MCF 10A (cell line): Measurements from ENCODE around the gene ZFP1. TPM values are rescaled to one million over a fixed set of nuclear protein-coding genes. Genes with fewer than 3 reads are reported as not detected.
A peak's percentile ranks its signal among the peaks of the same experiment; 100 is the strongest.

Experiments used
- BruUV-seq: library from RNA; stranded (reverse); fragments of 400-500 nt; replicated peaks from 2 replicates; lab custom pipeline; 2021; lab: Mats Ljungman, UMichigan
- CTCF ChIA-PET: fragments of 300-600 bp; sonication (Branson Sonifier 250); formaldehyde crosslinking; extraction: SDS; loops from one replicate; lab custom pipeline; 2021; ENCODE audit warnings: antibody characterized with exemption, inconsistent platforms; lab: Yijun Ruan, JAX
- POLR2A ChIA-PET: fragments of 300-600, 350-650 bp; sonication (Branson Sonifier 250); formaldehyde crosslinking; extraction: SDS; loops from one replicate; lab custom pipeline; 2020; ENCODE audit warnings: antibody characterized with exemption, inconsistent platforms; lab: Yijun Ruan, JAX
- DNase-seq: peaks from one replicate; pipeline ENCODE4 v3.0.0-alpha.2; 2018; ENCODE audit not compliant: unreplicated experiment
- H3K27ac Mint-ChIP-seq: one replicate; pipeline ENCODE4 v1.8.0; 2022; ENCODE audit warnings: mild to moderate bottlenecking, low read depth, mixed read lengths; ENCODE audit not compliant: unreplicated experiment
- H3K27me3 Mint-ChIP-seq: one replicate; pipeline ENCODE4 v1.8.0; 2022; ENCODE audit warnings: mixed read lengths; ENCODE audit not compliant: insufficient read depth, unreplicated experiment
- H3K36me3 Mint-ChIP-seq: one replicate; pipeline ENCODE4 v1.8.0; 2022; ENCODE audit warnings: mild to moderate bottlenecking, moderate library complexity, mixed read lengths; ENCODE audit not compliant: insufficient read depth, unreplicated experiment
- H3K4me1 Mint-ChIP-seq: one replicate; pipeline ENCODE4 v1.8.0; 2022; ENCODE audit warnings: mixed read lengths; ENCODE audit not compliant: insufficient read depth, unreplicated experiment
- H3K4me3 Mint-ChIP-seq: one replicate; pipeline ENCODE4 v1.8.0; 2022; ENCODE audit warnings: mild to moderate bottlenecking, moderate library complexity, mixed read lengths; ENCODE audit not compliant: unreplicated experiment
- H3K9me3 Mint-ChIP-seq: one replicate; pipeline ENCODE4 v1.8.0; 2022; ENCODE audit warnings: mixed read lengths; ENCODE audit not compliant: unreplicated experiment
- CTCF ChIP-seq: fragments of 200-600 bp; IDR thresholded peaks from one replicate; pipeline ENCODE4 v1.8.0; 2022; ENCODE audit warnings: antibody characterized with exemption, mild to moderate bottlenecking; ENCODE audit not compliant: unreplicated experiment
- intact Hi-C: fragments of 100-400 bp; cut with micrococcal nuclease; formaldehyde crosslinking; loops from 2 replicates; pipeline ENCODE4 v1.14.1; 2022
- total RNA-seq: library from RNA; stranded (reverse); gene quantifications from 2 replicates; pipeline ENCODE4 v1.2.3, GENCODE V29; 2022

The ZFP1 gene
- total RNA-seq, 1 experiment from 2014 or later: 14.0 TPM

- Mint-ChIP-seq H3K9me3 (no peaks in the 10 kb centered on the region), H3K4me3 (no peak overlapping the region), H3K4me1 (no peaks in the 10 kb centered on the region), H3K27ac (no peak overlapping the region), H3K27me3 (no peaks in the 10 kb centered on the region), H3K36me3 (no peaks in the 10 kb centered on the region)
- peak; percentile 17 for DNase-seq
- ChIA-PET CTCF (interaction anchor here (0.6 to 1.6 kb wide), 5 partner anchors 132 to 430 kb away, joined by 3 to 5 read pairs (median 4); partner anchors contain the start of gene MLKL), POLR2A (no interaction called here)
- BruUV-seq: no TSS peak
- intact Hi-C loops: no loop called here
- no peak for TF ChIP-seq CTCF
Observed at GRCh38 chr16:75130150-75130771, 18.1 kb upstream of the ZFP1 start.

- no peaks in the 10 kb centered on the region for H3K9me3 Mint-ChIP-seq
- H3K27me3 Mint-ChIP-seq: no peaks in the 10 kb centered on the region
- no peak for TF ChIP-seq CTCF
- no peak overlapping the region for H3K27ac Mint-ChIP-seq
- H3K36me3 Mint-ChIP-seq: no peaks in the 10 kb centered on the region
- DNase-seq: no peak
- intact Hi-C loops: no loop called here
- H3K4me1 Mint-ChIP-seq: no peaks in the 10 kb centered on the region
- no peak overlapping the region for H3K4me3 Mint-ChIP-seq
- ChIA-PET POLR2A (interaction anchor here (1.0 kb wide), 2 partner anchors 11 to 12 kb away, joined by 3 read pairs; no protein-coding TSS in a partner anchor), CTCF (interaction anchor here (0.6 to 1.6 kb wide), 6 partner anchors 31 to 431 kb away, joined by 3 to 5 read pairs (median 3); partner anchors contain the start of gene MLKL)
- BruUV-seq: no TSS peak
Observed at GRCh38 chr16:75131081-75131480, 17.2 kb upstream of the ZFP1 start.

GRCh38 chr16:75138233-75138632, 10.1 kb upstream of the ZFP1 start:
- intact Hi-C loops: no loop called here
- Mint-ChIP-seq H3K27me3 (no peaks in the 10 kb centered on the region), H3K27ac (no peak overlapping the region), H3K4me3 (no peak overlapping the region), H3K36me3 (no peaks in the 10 kb centered on the region), H3K9me3 (no peaks in the 10 kb centered on the region), H3K4me1 (no peaks in the 10 kb centered on the region)
- CTCF ChIA-PET: interaction anchor here (0.6 kb wide), 1 partner anchor 28 kb away, joined by 5 read pairs; no protein-coding TSS in a partner anchor
- POLR2A ChIA-PET: no interaction called here
- no TSS peak for BruUV-seq
- no peak for DNase-seq
- no peak for TF ChIP-seq CTCF

- POLR2A ChIA-PET: no interaction called here
- BruUV-seq: no TSS peak
- Mint-ChIP-seq H3K27me3 (no peaks in the 10 kb centered on the region), H3K36me3 (no peaks in the 10 kb centered on the region), H3K4me1 (no peaks in the 10 kb centered on the region), H3K9me3 (no peaks in the 10 kb centered on the region), H3K27ac (no peak overlapping the region), H3K4me3 (no peak overlapping the region)
- TF ChIP-seq CTCF: no peak
- intact Hi-C loops: no loop called here
- DNase-seq: no peak
- CTCF ChIA-PET: no interaction called here
Observed at GRCh38 chr16:75138636-75139035, 9.7 kb upstream of the ZFP1 start.
